Breast epithelium (tissue), 4 donors: ENCODE measurements around the gene ZNF562. TPM values are rescaled to one million over a fixed set of nuclear protein-coding genes. Genes with fewer than 3 reads are reported as not detected.

ENCODE experiments used
- DNase-seq, 2 donors: peaks; one replicate each; pipeline ENCODE4 v3.0.0-alpha.2; 2019; ENCODE audit warnings: low spot score in 2 of 2
- H3K27ac ChIP-seq, 2 donors: fragments of 200-600 bp; sonication (generic) in 1 of 2; one replicate each; pipeline ENCODE4 v1.5.1; 2016 to 2019; ENCODE audit warnings: mild to moderate bottlenecking in 1 of 2
- H3K27me3 ChIP-seq, 2 donors: fragments of 200-600 bp; sonication (generic) in 1 of 2; one replicate each; pipeline versions ENCODE4 v1.5.1 to v1.6.0; 2017 to 2019; ENCODE audit warnings: control low read depth in 1 of 2, mild to moderate bottlenecking in 1 of 2
- H3K36me3 ChIP-seq: fragments of 200-600 bp; one replicate; pipeline ENCODE4 v1.5.1; 2019
- H3K4me1 ChIP-seq, 2 donors: fragments of 200-600 bp; sonication (generic); one replicate each; pipeline ENCODE4 v1.5.1; 2016 to 2019; ENCODE audit warnings: control low read depth in 1 of 2
- H3K4me3 ChIP-seq, 3 donors: fragments of 200-600 bp; sonication (generic); 1 replicate in 2 of 3; 2 replicates in 1 of 3; pipeline ENCODE4 v1.5.1; 2016 to 2019; ENCODE audit warnings: mild to moderate bottlenecking in 3 of 3, moderate library complexity in 2 of 3
- H3K9me3 ChIP-seq, 2 donors: fragments of 200-600 bp; sonication (generic) in 1 of 2; one replicate each; pipeline ENCODE4 v1.5.1; 2016 to 2019; ENCODE audit warnings: control low read depth in 1 of 2
- POLR2A ChIP-seq: fragments of 450-650 bp; IDR thresholded peaks from one replicate; pipeline ENCODE4 v1.6.1; 2016; ENCODE audit warnings: antibody characterized with exemption, mild to moderate bottlenecking, moderate library complexity
- POLR2AphosphoS5 ChIP-seq, 3 donors: sonication (generic); formaldehyde crosslinking; IDR thresholded peaks; one replicate each; pipeline ENCODE4 v1.6.1; 2017; ENCODE audit warnings: antibody characterized with exemption in 3 of 3
- intact Hi-C: fragments of 100-400 bp; cut with DNase I; formaldehyde crosslinking; loops from one replicate; pipeline ENCODE4 v1.15.1; 2023; ENCODE audit warnings: low total_unique reads
- total RNA-seq, 3 donors: library from RNA; depleted of rRNA; stranded (reverse); fragments of >200 nt; gene quantifications; one replicate each; pipeline ENCODE4 v1.1.0, GENCODE V29; 2016
- TF ChIP-seq, protein P1 (sequence below), 3 donors: fragments of 450-650 bp; IDR thresholded peaks; one replicate each; pipeline ENCODE4 v1.5.1; 2016 to 2017; ENCODE audit warnings: antibody characterized with exemption in 3 of 3, mild to moderate bottlenecking in 3 of 3, moderate library complexity in 3 of 3

Gene ZNF562
- total RNA-seq = 10 to 100 TPM; 17.4 to 52.2 (median 32.4) TPM

DNA sequence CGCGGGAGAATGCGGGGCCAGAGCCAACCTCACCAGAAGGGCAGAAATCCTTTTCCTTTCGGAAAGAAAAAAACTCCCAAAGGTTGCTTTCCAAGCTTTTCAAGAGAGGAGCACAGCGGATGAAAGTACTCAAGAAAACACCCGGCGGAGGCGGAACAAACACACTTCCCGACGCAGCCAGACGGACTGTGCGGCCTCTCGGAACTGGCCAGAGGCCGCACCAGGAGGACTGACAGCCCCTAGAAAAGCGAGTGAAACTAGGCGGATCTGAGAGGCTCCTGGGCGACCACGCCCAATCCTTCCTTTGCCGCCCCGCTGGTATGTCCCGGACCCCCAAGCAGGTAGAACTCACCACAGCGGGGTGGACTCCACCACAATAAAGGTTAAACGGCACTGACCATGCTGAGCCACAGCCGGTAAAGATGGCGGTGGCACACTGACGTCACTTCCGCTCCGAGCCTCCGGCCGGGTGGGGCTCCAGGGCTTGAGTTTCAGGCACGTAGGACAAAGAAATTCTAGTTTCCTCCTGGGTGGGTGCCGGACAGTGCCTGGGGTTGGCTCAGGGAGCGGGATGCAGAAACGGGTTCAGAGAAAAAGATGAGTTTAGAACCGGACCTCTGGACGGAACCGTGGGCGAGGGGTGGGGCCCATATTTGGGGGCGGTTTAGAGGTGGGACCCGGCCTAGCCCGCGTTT, at the start of gene ZNF562:
ZNF562 (minus strand) TSS at position 438 of the 695 bp plus-strand sequence. CDS start 14,356 bp downstream, outside the sequence.
- H3K27ac ChIP-seq = peak within 1 kb of the TSS; percentile 96 to 97
- peak; percentile 79 to 88 for DNase-seq
- H3K4me3 ChIP-seq = peak within 1 kb of the TSS; percentile 72 to 89 (median 81)
- H3K36me3 ChIP-seq = no peaks in the 10 kb centered on the region
- no peaks in the 10 kb centered on the region for H3K4me1 ChIP-seq
- intact Hi-C loops = no loop called here
- H3K27me3 ChIP-seq = no peaks in the 10 kb centered on the region
- peaks cover 32 to 40% of the 10 kb centered on the region in 2 donors for H3K9me3 ChIP-seq
- TF ChIP-seq, protein P1, sequence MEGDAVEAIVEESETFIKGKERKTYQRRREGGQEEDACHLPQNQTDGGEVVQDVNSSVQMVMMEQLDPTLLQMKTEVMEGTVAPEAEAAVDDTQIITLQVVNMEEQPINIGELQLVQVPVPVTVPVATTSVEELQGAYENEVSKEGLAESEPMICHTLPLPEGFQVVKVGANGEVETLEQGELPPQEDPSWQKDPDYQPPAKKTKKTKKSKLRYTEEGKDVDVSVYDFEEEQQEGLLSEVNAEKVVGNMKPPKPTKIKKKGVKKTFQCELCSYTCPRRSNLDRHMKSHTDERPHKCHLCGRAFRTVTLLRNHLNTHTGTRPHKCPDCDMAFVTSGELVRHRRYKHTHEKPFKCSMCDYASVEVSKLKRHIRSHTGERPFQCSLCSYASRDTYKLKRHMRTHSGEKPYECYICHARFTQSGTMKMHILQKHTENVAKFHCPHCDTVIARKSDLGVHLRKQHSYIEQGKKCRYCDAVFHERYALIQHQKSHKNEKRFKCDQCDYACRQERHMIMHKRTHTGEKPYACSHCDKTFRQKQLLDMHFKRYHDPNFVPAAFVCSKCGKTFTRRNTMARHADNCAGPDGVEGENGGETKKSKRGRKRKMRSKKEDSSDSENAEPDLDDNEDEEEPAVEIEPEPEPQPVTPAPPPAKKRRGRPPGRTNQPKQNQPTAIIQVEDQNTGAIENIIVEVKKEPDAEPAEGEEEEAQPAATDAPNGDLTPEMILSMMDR (IDR thresholded peaks at IDR 0.05) = peak in 1 of 3 donors; percentile 11
- peak; percentile 60 to 86 (median 82) for TF ChIP-seq POLR2AphosphoS5 (IDR thresholded peaks at IDR 0.05)
- TF ChIP-seq POLR2A = no peak

DNA sequence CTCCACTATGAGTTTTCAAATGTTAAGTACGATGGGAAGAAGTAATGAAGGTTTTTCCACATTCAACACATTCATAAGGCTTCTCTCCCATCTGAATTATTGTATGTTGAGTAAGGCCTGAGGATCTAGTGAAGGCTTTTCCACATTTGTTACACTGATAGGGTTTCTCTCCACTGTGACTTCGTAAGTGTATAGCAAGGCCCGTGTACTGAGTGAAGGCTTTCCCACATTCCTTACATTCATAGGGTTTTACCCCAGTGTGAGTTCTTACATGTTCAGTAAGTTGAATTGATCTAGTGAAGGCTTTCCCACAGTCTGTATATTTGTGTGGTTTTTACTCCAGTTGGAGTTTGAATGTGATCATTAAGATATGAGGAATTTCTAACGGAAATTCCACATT, 49.3 kb upstream of the ZNF562 start:
- Histone ChIP-seq H3K27ac (no peak overlapping the region), H3K36me3 (no peaks in the 10 kb centered on the region), H3K4me1 (no peaks in the 10 kb centered on the region), H3K27me3 (no peaks in the 10 kb centered on the region), H3K4me3 (no peak overlapping the region), H3K9me3 (peaks cover 12 to 19% of the 10 kb centered on the region in 2 donors)
- intact Hi-C loops = no loop called here
- no peak for DNase-seq
- TF ChIP-seq, protein P1 (IDR thresholded peaks at IDR 0.05) = no peak
- TF ChIP-seq POLR2AphosphoS5 (IDR thresholded peaks at IDR 0.05) (no peak), POLR2A (no peak)

DNA sequence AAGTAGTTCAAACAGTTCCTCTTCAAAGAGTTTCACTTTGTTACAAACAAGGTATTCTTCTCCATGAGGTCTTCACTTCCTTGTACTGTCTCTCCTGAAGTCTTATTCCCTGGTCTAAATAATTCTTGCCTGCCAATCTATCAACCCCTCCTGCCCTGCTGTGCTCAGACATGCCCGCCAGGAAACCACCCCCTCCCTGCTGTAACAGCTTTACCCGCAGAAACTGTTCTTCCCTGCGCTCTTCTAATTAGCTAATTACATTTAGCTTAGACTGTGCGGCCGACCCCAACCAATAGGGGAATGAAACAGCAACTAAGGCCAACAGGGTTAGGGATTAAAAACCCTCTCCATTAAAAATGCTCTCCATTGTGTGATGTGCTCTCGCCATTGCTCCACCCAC, 47.0 kb upstream of the ZNF562 start:
- Histone ChIP-seq H3K36me3 (no peaks in the 10 kb centered on the region), H3K4me1 (no peaks in the 10 kb centered on the region), H3K4me3 (peak overlapping the region in 1 of 3 donors; percentile 19), H3K27ac (no peak overlapping the region), H3K9me3 (peaks cover 12 to 19% of the 10 kb centered on the region in 2 donors), H3K27me3 (no peaks in the 10 kb centered on the region)
- DNase-seq = no peak
- intact Hi-C loops = no loop called here
- TF ChIP-seq, protein P1 (IDR thresholded peaks at IDR 0.05) = no peak
- TF ChIP-seq POLR2AphosphoS5 (IDR thresholded peaks at IDR 0.05) = no peak
- no peak for TF ChIP-seq POLR2A

DNA sequence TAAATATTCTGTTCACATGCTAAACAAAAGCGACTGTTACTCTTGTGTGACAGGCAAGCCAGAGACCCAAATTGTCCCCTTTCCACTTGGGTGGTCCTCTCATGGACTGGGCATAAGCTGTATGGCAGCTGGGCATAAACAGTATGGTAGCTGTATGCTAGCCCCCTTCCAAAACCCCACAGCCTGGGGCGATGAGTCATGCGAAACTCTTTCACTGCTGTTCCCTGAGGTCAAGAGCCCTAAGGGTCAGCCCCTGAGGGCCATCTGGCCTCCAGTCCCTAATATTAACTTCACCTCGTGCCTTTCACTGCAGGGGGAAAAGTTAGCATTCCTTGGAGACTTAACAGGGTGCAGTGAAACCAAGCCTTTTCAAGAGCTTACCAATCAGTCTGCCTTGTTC, 45.6 kb upstream of the ZNF562 start:
- Histone ChIP-seq H3K4me3 (no peak overlapping the region), H3K9me3 (peaks cover 10 to 19% of the 10 kb centered on the region in 2 donors), H3K4me1 (no peaks in the 10 kb centered on the region), H3K27me3 (no peaks in the 10 kb centered on the region), H3K36me3 (no peaks in the 10 kb centered on the region), H3K27ac (no peak overlapping the region)
- DNase-seq = no peak
- TF ChIP-seq, protein P1 (IDR thresholded peaks at IDR 0.05) = no peak
- TF ChIP-seq POLR2A = no peak
- no peak for TF ChIP-seq POLR2AphosphoS5 (IDR thresholded peaks at IDR 0.05)
- intact Hi-C loops = no loop called here

DNA sequence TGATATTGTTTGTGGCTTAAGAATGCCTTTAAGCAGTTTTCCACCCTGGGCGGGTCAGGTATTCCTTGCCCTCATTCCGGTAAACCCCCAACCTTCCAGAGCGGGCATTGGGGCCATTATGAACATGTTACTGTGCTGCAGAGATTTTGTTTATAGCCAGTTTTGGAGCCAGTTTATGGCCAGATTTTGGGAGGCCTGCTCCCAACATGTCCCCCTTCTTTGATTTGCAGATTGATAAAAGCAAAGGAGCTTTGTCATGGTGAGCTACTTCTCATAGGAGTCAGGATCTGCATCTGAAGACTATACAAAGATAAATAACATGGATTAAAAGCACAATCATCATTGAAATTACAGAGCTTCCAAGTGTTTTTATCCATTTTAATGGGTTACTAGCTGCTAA, 36.9 kb upstream of the ZNF562 start:
- Histone ChIP-seq H3K36me3 (no peaks in the 10 kb centered on the region), H3K4me3 (no peak overlapping the region), H3K27me3 (no peaks in the 10 kb centered on the region), H3K9me3 (peaks cover 15 to 30% of the 10 kb centered on the region in 2 donors), H3K27ac (no peak overlapping the region), H3K4me1 (no peaks in the 10 kb centered on the region)
- TF ChIP-seq POLR2AphosphoS5 (IDR thresholded peaks at IDR 0.05) (no peak), POLR2A (no peak)
- TF ChIP-seq, protein P1 (IDR thresholded peaks at IDR 0.05) = no peak
- no peak for DNase-seq
- intact Hi-C loops = no loop called here
